Stimulated activated CD4-positive, alpha-beta T cell treated with anti-CD3 and anti-CD28 coated beads, Interleukin-1b, Interleukin-23, amount 100 ng/mL, for 48 hours (primary cell): Measurements from ENCODE around the gene PLAC9.
"Not testable (repeated sequence)": the region's sequence is repeated elsewhere in the genome, so short reads cannot be mapped to it uniquely, and the experiment has no call there.

Source experiments
- DNase-seq: peaks from one replicate; pipeline ENCODE4 v3.0.0-alpha.2; 2020

The PLAC9 gene

GRCh38 chr10:80132299-80133139 is at the start of gene PLAC9:
TSS of gene PLAC9 (plus strand) at chr10:80132730. CDS start at chr10:80132763, 33 bp downstream.
- no peak for DNase-seq

- no peak for DNase-seq
Observed at GRCh38 chr10:80090121-80090520, 42.4 kb upstream of the PLAC9 start.

- DNase-seq: no peak
Observed at GRCh38 chr10:80094231-80094630, 38.3 kb upstream of the PLAC9 start.

- not testable (repeated sequence) for DNase-seq
Observed at GRCh38 chr10:80098272-80098671, 34.3 kb upstream of the PLAC9 start.

- not testable (repeated sequence) for DNase-seq
Observed at GRCh38 chr10:80099295-80099694, 33.2 kb upstream of the PLAC9 start.

GRCh38 chr10:80100116-80100515 is 32.4 kb upstream of the PLAC9 start:
- no peak for DNase-seq

GRCh38 chr10:80100861-80101695 is 31.5 kb upstream of the PLAC9 start:
- DNase-seq: no peak

GRCh38 chr10:80104066-80104926 is 28.2 kb upstream of the PLAC9 start:
- no peak for DNase-seq

GRCh38 chr10:80108576-80109239 is 23.8 kb upstream of the PLAC9 start:
- no peak for DNase-seq

GRCh38 chr10:80110986-80111385 is 21.5 kb upstream of the PLAC9 start:
- DNase-seq: no peak

- DNase-seq: no peak
Observed at GRCh38 chr10:80118669-80119068, 13.9 kb upstream of the PLAC9 start.

GRCh38 chr10:80122110-80122710 is 10.3 kb upstream of the PLAC9 start:
- no peak for DNase-seq

GRCh38 chr10:80122746-80123145 is 9.8 kb upstream of the PLAC9 start:
- DNase-seq: no peak

GRCh38 chr10:80126876-80127275 is 5.7 kb upstream of the PLAC9 start:
- DNase-seq: no peak

- DNase-seq: no peak
Observed at GRCh38 chr10:80131499-80131901, 1.0 kb upstream of the PLAC9 start.

- DNase-seq: no peak
Observed at GRCh38 chr10:80133206-80133605, 676 bp downstream of the PLAC9 start.

GRCh38 chr10:80133687-80134086 is 1.2 kb downstream of the PLAC9 start:
- DNase-seq: not testable (repeated sequence)

GRCh38 chr10:80136134-80136571 is 3.6 kb downstream of the PLAC9 start:
- DNase-seq: no peak

- DNase-seq: no peak
Observed at GRCh38 chr10:80137031-80137862, 4.7 kb downstream of the PLAC9 start.

GRCh38 chr10:80137920-80138319 is 5.4 kb downstream of the PLAC9 start:
- no peak for DNase-seq

GRCh38 chr10:80139265-80139664 is 6.7 kb downstream of the PLAC9 start:
- DNase-seq: no peak
